DOHH2 (cell line): Measurements from ENCODE around the gene UBASH3B.

Experiments
- CTCF ChIP-seq: fragments of 200-600 bp; sonication (generic); IDR thresholded peaks from one replicate; pipeline ENCODE4 v1.5.1; 2014; ENCODE audit warnings: antibody characterized with exemption, mild to moderate bottlenecking, low read depth, low read length; ENCODE audit not compliant: poor library complexity, severe bottlenecking
- EZH2phosphoT487 ChIP-seq: fragments of 200-600 bp; sonication (generic); IDR thresholded peaks from 2 replicates; pipeline ENCODE4 v1.6.1; 2017; ENCODE audit warnings: borderline replicate concordance, mild to moderate bottlenecking, antibody characterized with exemption, low read length, moderate library complexity, mixed read lengths

GRCh38 chr11:122813176-122813893 lies 157.8 kb downstream of the UBASH3B start:
- TF ChIP-seq CTCF (no peak), EZH2phosphoT487 (no peak)
